Panc1 (cell line): ENCODE measurements around the gene CLCN2. TPM values are rescaled to one million over a fixed set of nuclear protein-coding genes. Genes with fewer than 3 reads are reported as not detected.

Experiments used
- ATAC-seq: fragments of 200-7000 bp; cut with Tn5 transposase; 2 replicates; pipeline ENCODE4 v1.9.1; 2020; ENCODE audit warnings: mild to moderate bottlenecking, moderate library complexity
- BruUV-seq: library from RNA; stranded (reverse); fragments of 400-500 nt; replicated peaks from 2 replicates; lab custom pipeline; 2021; lab: Mats Ljungman, UMichigan
- CTCF ChIA-PET: fragments of 300-600 bp; sonication (Branson Sonifier 250); formaldehyde crosslinking; loops from one replicate; lab custom pipeline; 2022; ENCODE audit warnings: antibody characterized with exemption; lab: Charles Lee
- POLR2A ChIA-PET: fragments of 300-600 bp; sonication (Branson Sonifier 250); formaldehyde crosslinking; loops from one replicate; lab custom pipeline; 2022; ENCODE audit warnings: antibody characterized with exemption; lab: Charles Lee
- DNase-seq: peaks from one replicate; pipeline ENCODE4 v3.0.0-alpha.2; 2010; ENCODE audit warnings: low read depth, low spot score
- H3K27ac ChIP-seq: 2 replicates; pipeline ENCODE4 v1.5.1; 2011; ENCODE audit warnings: mild to moderate bottlenecking, low read length, inconsistent platforms
- H3K27me3 ChIP-seq: fragments of 200-500 bp; sonication (Bioruptor generic); 2 replicates; pipeline ENCODE4 v1.6.0; 2014; ENCODE audit warnings: low read length, inconsistent platforms; ENCODE audit not compliant: control insufficient read depth, insufficient read depth
- H3K36me3 ChIP-seq: fragments of 200-500 bp; sonication (Bioruptor generic); 2 replicates; pipeline ENCODE4 v1.5.1; 2014; ENCODE audit warnings: inconsistent platforms, mild to moderate bottlenecking, low read length, moderate library complexity; ENCODE audit not compliant: control insufficient read depth, insufficient read depth
- H3K4me1 ChIP-seq: 2 replicates; pipeline ENCODE4 v1.5.1; 2011; ENCODE audit warnings: inconsistent platforms, mild to moderate bottlenecking, low read length, moderate library complexity; ENCODE audit not compliant: control insufficient read depth, insufficient read depth
- H3K4me3 ChIP-seq, 2 experiments: 2 replicates each; pipeline ENCODE4 v1.5.1; 2011 to 2012; ENCODE audit warnings: low read depth in 2 of 2, low read length in 2 of 2, mild to moderate bottlenecking in 2 of 2, inconsistent platforms in 1 of 2, moderate library complexity in 1 of 2
- H3K9me3 ChIP-seq: fragments of 200-500 bp; sonication (Bioruptor generic); 2 replicates; pipeline ENCODE4 v1.5.1; 2014; ENCODE audit warnings: low read depth, mild to moderate bottlenecking, inconsistent platforms, low read length, moderate library complexity; ENCODE audit not compliant: control insufficient read depth, insufficient read depth
- POLR2AphosphoS5 ChIP-seq: IDR thresholded peaks from 2 replicates; pipeline ENCODE4 v1.6.1; 2012; ENCODE audit warnings: mild to moderate bottlenecking, low read depth, low read length, moderate library complexity
- REST ChIP-seq, 2 experiments: IDR thresholded peaks; 2 replicates each; pipeline ENCODE4 v1.6.1; 2011 to 2012; ENCODE audit warnings: low read depth in 2 of 2, control low read depth in 1 of 2, low read length in 1 of 2, mild to moderate bottlenecking in 1 of 2, moderate library complexity in 1 of 2; ENCODE audit not compliant: insufficient read depth in 1 of 2
- SIN3A ChIP-seq: IDR thresholded peaks from 2 replicates; pipeline ENCODE4 v1.6.1; 2012; ENCODE audit warnings: low read depth, mild to moderate bottlenecking, low read length, moderate library complexity, borderline replicate concordance; ENCODE audit not compliant: insufficient read depth
- TCF7L2 ChIP-seq: IDR thresholded peaks from 2 replicates; pipeline ENCODE4 v1.6.1; 2011; ENCODE audit warnings: mild to moderate bottlenecking, low read depth, low read length, inconsistent platforms
- in situ Hi-C: cut with HindIII; loops from 2 replicates; pipeline ENCODE4 v1.10.0; 2016; ENCODE audit warnings: low sequenced_read_pairs, low pct_unique_long_range_greater_than_20kb
- intact Hi-C: fragments of 100-400 bp; cut with micrococcal nuclease; formaldehyde crosslinking; loops from one replicate; pipeline ENCODE4 v1.10.0; 2022; ENCODE audit not compliant: unreplicated experiment
- total RNA-seq: library from RNA; stranded (reverse); gene quantifications from one replicate; pipeline ENCODE4 v1.2.1, GENCODE V29; 2021; ENCODE audit not compliant: unreplicated experiment
- TF ChIP-seq, protein P1 (sequence below): fragments of 450-650 bp; IDR thresholded peaks from 2 replicates; pipeline ENCODE4 v1.5.1; 2017; ENCODE audit warnings: mild to moderate bottlenecking

CLCN2 gene
- total RNA-seq, 1 experiment from 2014 or later, result 22.5 TPM

DNA sequence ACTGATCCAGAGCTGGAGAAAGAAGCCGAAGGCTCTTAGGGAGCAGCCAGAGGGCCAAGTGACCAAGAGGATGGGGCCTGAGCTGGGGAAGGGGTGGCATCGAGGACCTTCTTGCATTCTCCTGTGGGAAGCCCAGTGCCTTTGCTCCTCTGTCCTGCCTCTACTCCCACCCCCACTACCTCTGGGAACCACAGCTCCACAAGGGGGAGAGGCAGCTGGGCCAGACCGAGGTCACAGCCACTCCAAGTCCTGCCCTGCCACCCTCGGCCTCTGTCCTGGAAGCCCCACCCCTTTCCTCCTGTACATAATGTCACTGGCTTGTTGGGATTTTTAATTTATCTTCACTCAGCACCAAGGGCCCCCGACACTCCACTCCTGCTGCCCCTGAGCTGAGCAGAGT, 28.0 kb upstream of the CLCN2 start:
- Histone ChIP-seq H3K4me1 (no peaks in the 10 kb centered on the region), H3K27me3 (no peaks in the 10 kb centered on the region), H3K36me3 (no peaks in the 10 kb centered on the region), H3K27ac (no peak overlapping the region), H3K4me3 (no peak overlapping the region), H3K9me3 (no peaks in the 10 kb centered on the region)
- ChIA-PET POLR2A (no interaction called here), CTCF (interaction anchor here (2.0 kb wide), 1 partner anchor 18 kb away, joined by 5 read pairs; no protein-coding TSS in a partner anchor)
- intact Hi-C loops, result no loop called here
- ATAC-seq (no peak), DNase-seq (no peak)
- no peak for TF ChIP-seq POLR2AphosphoS5
- no peak for TF ChIP-seq SIN3A
- TF ChIP-seq REST (IDR thresholded peaks at IDR 0.05; ENCODE audit: insufficient read depth in 1 of 2, low read depth in 2 of 2, low read length in 1 of 2), result no peak
- TF ChIP-seq, protein P1, sequence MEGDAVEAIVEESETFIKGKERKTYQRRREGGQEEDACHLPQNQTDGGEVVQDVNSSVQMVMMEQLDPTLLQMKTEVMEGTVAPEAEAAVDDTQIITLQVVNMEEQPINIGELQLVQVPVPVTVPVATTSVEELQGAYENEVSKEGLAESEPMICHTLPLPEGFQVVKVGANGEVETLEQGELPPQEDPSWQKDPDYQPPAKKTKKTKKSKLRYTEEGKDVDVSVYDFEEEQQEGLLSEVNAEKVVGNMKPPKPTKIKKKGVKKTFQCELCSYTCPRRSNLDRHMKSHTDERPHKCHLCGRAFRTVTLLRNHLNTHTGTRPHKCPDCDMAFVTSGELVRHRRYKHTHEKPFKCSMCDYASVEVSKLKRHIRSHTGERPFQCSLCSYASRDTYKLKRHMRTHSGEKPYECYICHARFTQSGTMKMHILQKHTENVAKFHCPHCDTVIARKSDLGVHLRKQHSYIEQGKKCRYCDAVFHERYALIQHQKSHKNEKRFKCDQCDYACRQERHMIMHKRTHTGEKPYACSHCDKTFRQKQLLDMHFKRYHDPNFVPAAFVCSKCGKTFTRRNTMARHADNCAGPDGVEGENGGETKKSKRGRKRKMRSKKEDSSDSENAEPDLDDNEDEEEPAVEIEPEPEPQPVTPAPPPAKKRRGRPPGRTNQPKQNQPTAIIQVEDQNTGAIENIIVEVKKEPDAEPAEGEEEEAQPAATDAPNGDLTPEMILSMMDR, result no peak
- TF ChIP-seq TCF7L2, result no peak
- no TSS peak for BruUV-seq
- in situ Hi-C loops, result no loop called here

DNA sequence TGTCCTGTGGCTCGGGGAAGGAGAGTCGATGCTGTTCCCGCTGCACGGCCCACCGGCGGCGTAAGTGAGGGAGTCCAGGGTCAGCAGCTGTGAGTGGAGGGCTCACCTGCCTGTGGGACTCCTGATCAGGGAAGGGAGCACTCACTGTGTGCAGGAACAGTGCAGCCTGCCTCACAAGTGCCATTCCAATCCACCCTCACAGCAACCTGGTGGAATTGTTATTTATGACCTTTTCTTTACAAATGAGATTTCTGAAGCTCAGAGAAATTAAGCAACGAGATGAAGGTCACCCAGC, 27.5 kb upstream of the CLCN2 start:
- no peak for DNase-seq
- Histone ChIP-seq H3K4me1 (no peaks in the 10 kb centered on the region), H3K27ac (no peak overlapping the region), H3K36me3 (no peaks in the 10 kb centered on the region), H3K9me3 (no peaks in the 10 kb centered on the region), H3K27me3 (no peaks in the 10 kb centered on the region), H3K4me3 (no peak overlapping the region)
- CTCF ChIA-PET, result interaction anchor here (2.0 kb wide), 1 partner anchor 17 kb away, joined by 5 read pairs; no protein-coding TSS in a partner anchor
- in situ Hi-C loops (no loop called here), intact Hi-C loops (no loop called here)
- ATAC-seq, result no peak
- no TSS peak for BruUV-seq
- POLR2A ChIA-PET, result no interaction called here
- TF ChIP-seq SIN3A (no peak), REST (IDR thresholded peaks at IDR 0.05; ENCODE audit: insufficient read depth in 1 of 2, low read depth in 2 of 2, low read length in 1 of 2) (no peak)
- TF ChIP-seq, protein P1, result no peak
